ENCODE data around the gene SAFB2. TPM values are rescaled to one million over a fixed set of nuclear protein-coding genes. Genes with fewer than 3 reads are reported as not detected.
A peak's percentile ranks its signal among the peaks of the same experiment; 100 is the strongest.

SAFB2 gene
- total RNA-seq, 2 donors from 2014 or later: 126 to 159 TPM

- Mint-ChIP-seq H3K9me3 (no peaks in the 10 kb centered on the region), H3K36me3 (ENCODE audit: low read depth) (peaks cover 83% of the 10 kb centered on the region), H3K27me3 (no peaks in the 10 kb centered on the region), H3K27ac (no peak overlapping the region), H3K4me1 (peaks cover 9% of the 10 kb centered on the region), H3K4me3 (no peak overlapping the region)
- ATAC-seq (replicated peaks): no peak
Observed at GRCh38 chr19:5588441-5588840, 34.1 kb downstream of the SAFB2 start.

- Mint-ChIP-seq H3K27ac (no peak overlapping the region), H3K9me3 (no peaks in the 10 kb centered on the region), H3K36me3 (ENCODE audit: low read depth) (peaks cover 75% of the 10 kb centered on the region), H3K4me1 (peaks cover 9% of the 10 kb centered on the region), H3K27me3 (no peaks in the 10 kb centered on the region), H3K4me3 (no peak overlapping the region)
- no peak for ATAC-seq (replicated peaks)
Observed at GRCh38 chr19:5587661-5588060, 34.9 kb downstream of the SAFB2 start.

- Mint-ChIP-seq H3K27ac (peak overlapping the region; percentile 30), H3K4me1 (peaks cover 9% of the 10 kb centered on the region), H3K4me3 (no peak overlapping the region), H3K27me3 (no peaks in the 10 kb centered on the region), H3K9me3 (no peaks in the 10 kb centered on the region), H3K36me3 (ENCODE audit: low read depth) (peaks cover 69% of the 10 kb centered on the region)
- ATAC-seq (replicated peaks): no peak
Observed at GRCh38 chr19:5587071-5587455, 35.5 kb downstream of the SAFB2 start.

- Mint-ChIP-seq H3K9me3 (no peaks in the 10 kb centered on the region), H3K4me3 (peak overlapping the region; percentile 72), H3K4me1 (peaks cover 9% of the 10 kb centered on the region), H3K27ac (peak overlapping the region; percentile 87), H3K36me3 (ENCODE audit: low read depth) (peaks cover 63% of the 10 kb centered on the region), H3K27me3 (no peaks in the 10 kb centered on the region)
- ATAC-seq (replicated peaks): peak; percentile 35
Observed at GRCh38 chr19:5586300-5587070, 36.1 kb downstream of the SAFB2 start.

- H3K27ac Mint-ChIP-seq: peak overlapping the region; percentile 87
- H3K36me3 Mint-ChIP-seq (ENCODE audit: low read depth): peaks cover 55% of the 10 kb centered on the region
- peak overlapping the region; percentile 72 for H3K4me3 Mint-ChIP-seq
- H3K27me3 Mint-ChIP-seq: no peaks in the 10 kb centered on the region
- peak; percentile 67 for ATAC-seq (replicated peaks)
- H3K9me3 Mint-ChIP-seq: no peaks in the 10 kb centered on the region
- H3K4me1 Mint-ChIP-seq: peaks cover 9% of the 10 kb centered on the region
Observed at GRCh38 chr19:5585461-5586299, 36.9 kb downstream of the SAFB2 start.

GRCh38 chr19:5580161-5580571 lies 42.4 kb downstream of the SAFB2 start:
- H3K4me1 Mint-ChIP-seq: peaks cover 8% of the 10 kb centered on the region
- H3K27me3 Mint-ChIP-seq: no peaks in the 10 kb centered on the region
- H3K9me3 Mint-ChIP-seq: no peaks in the 10 kb centered on the region
- peaks cover 5% of the 10 kb centered on the region for H3K36me3 Mint-ChIP-seq (ENCODE audit: low read depth)
- H3K4me3 Mint-ChIP-seq: no peak overlapping the region
- no peak overlapping the region for H3K27ac Mint-ChIP-seq
- no peak for ATAC-seq (replicated peaks)

- H3K36me3 Mint-ChIP-seq (ENCODE audit: low read depth): peaks cover 5% of the 10 kb centered on the region
- H3K27me3 Mint-ChIP-seq: no peaks in the 10 kb centered on the region
- no peak overlapping the region for H3K27ac Mint-ChIP-seq
- H3K9me3 Mint-ChIP-seq: no peaks in the 10 kb centered on the region
- no peak overlapping the region for H3K4me3 Mint-ChIP-seq
- H3K4me1 Mint-ChIP-seq: peaks cover 8% of the 10 kb centered on the region
- ATAC-seq (replicated peaks): no peak
Observed at GRCh38 chr19:5579697-5580096, 42.9 kb downstream of the SAFB2 start.

- H3K27ac Mint-ChIP-seq: no peak overlapping the region
- ATAC-seq (replicated peaks): no peak
- peaks cover 5% of the 10 kb centered on the region for H3K36me3 Mint-ChIP-seq (ENCODE audit: low read depth)
- H3K4me3 Mint-ChIP-seq: no peak overlapping the region
- no peaks in the 10 kb centered on the region for H3K9me3 Mint-ChIP-seq
- no peaks in the 10 kb centered on the region for H3K27me3 Mint-ChIP-seq
- H3K4me1 Mint-ChIP-seq: peaks cover 8% of the 10 kb centered on the region
Observed at GRCh38 chr19:5579286-5579685, 43.3 kb downstream of the SAFB2 start.

- no peak overlapping the region for H3K27ac Mint-ChIP-seq
- no peaks in the 10 kb centered on the region for H3K27me3 Mint-ChIP-seq
- peak; percentile 84 for ATAC-seq (replicated peaks)
- no peak overlapping the region for H3K4me3 Mint-ChIP-seq
- no peaks in the 10 kb centered on the region for H3K36me3 Mint-ChIP-seq (ENCODE audit: low read depth)
- H3K9me3 Mint-ChIP-seq: no peaks in the 10 kb centered on the region
- peaks cover 8% of the 10 kb centered on the region for H3K4me1 Mint-ChIP-seq
Observed at GRCh38 chr19:5578097-5578846, 44.3 kb downstream of the SAFB2 start.

- H3K9me3 Mint-ChIP-seq: no peaks in the 10 kb centered on the region
- peak; percentile 18 for ATAC-seq (replicated peaks)
- peaks cover 8% of the 10 kb centered on the region for H3K4me1 Mint-ChIP-seq
- no peak overlapping the region for H3K4me3 Mint-ChIP-seq
- no peaks in the 10 kb centered on the region for H3K36me3 Mint-ChIP-seq (ENCODE audit: low read depth)
- H3K27ac Mint-ChIP-seq: no peak overlapping the region
- H3K27me3 Mint-ChIP-seq: no peaks in the 10 kb centered on the region
Observed at GRCh38 chr19:5575590-5575989, 47.0 kb downstream of the SAFB2 start.

GRCh38 chr19:5572556-5573286 lies 49.9 kb downstream of the SAFB2 start:
- Mint-ChIP-seq H3K27ac (no peak overlapping the region), H3K4me3 (no peak overlapping the region), H3K9me3 (no peaks in the 10 kb centered on the region), H3K36me3 (ENCODE audit: low read depth) (no peaks in the 10 kb centered on the region), H3K27me3 (no peaks in the 10 kb centered on the region), H3K4me1 (peaks cover 1% of the 10 kb centered on the region)
- ATAC-seq (replicated peaks): no peak

GRCh38 chr19:5571777-5572176 lies 50.8 kb downstream of the SAFB2 start:
- H3K27me3 Mint-ChIP-seq: no peaks in the 10 kb centered on the region
- H3K9me3 Mint-ChIP-seq: no peaks in the 10 kb centered on the region
- no peaks in the 10 kb centered on the region for H3K4me1 Mint-ChIP-seq
- no peaks in the 10 kb centered on the region for H3K36me3 Mint-ChIP-seq (ENCODE audit: low read depth)
- no peak overlapping the region for H3K27ac Mint-ChIP-seq
- no peak overlapping the region for H3K4me3 Mint-ChIP-seq
- no peak for ATAC-seq (replicated peaks)

- no peak overlapping the region for H3K4me3 Mint-ChIP-seq
- no peak overlapping the region for H3K27ac Mint-ChIP-seq
- no peaks in the 10 kb centered on the region for H3K4me1 Mint-ChIP-seq
- no peak for ATAC-seq (replicated peaks)
- H3K9me3 Mint-ChIP-seq: no peaks in the 10 kb centered on the region
- H3K36me3 Mint-ChIP-seq (ENCODE audit: low read depth): no peaks in the 10 kb centered on the region
- H3K27me3 Mint-ChIP-seq: peaks cover 8% of the 10 kb centered on the region
Observed at GRCh38 chr19:5567970-5568407, 54.6 kb downstream of the SAFB2 start.

Data from activated T-helper 17 cell treated with anti-CD3 and anti-CD28 coated beads, Interleukin-2, amount 50 U/mL, for 72 hours (primary cell).